Measurements from ENCODE around the gene ERN2. TPM values are rescaled to one million over a fixed set of nuclear protein-coding genes. Genes with fewer than 3 reads are reported as not detected.

ERN2 gene
- polyA plus RNA-seq, 1 of the 3 experiments (the other 2 are of a cell fraction): 0.03 TPM

DNA sequence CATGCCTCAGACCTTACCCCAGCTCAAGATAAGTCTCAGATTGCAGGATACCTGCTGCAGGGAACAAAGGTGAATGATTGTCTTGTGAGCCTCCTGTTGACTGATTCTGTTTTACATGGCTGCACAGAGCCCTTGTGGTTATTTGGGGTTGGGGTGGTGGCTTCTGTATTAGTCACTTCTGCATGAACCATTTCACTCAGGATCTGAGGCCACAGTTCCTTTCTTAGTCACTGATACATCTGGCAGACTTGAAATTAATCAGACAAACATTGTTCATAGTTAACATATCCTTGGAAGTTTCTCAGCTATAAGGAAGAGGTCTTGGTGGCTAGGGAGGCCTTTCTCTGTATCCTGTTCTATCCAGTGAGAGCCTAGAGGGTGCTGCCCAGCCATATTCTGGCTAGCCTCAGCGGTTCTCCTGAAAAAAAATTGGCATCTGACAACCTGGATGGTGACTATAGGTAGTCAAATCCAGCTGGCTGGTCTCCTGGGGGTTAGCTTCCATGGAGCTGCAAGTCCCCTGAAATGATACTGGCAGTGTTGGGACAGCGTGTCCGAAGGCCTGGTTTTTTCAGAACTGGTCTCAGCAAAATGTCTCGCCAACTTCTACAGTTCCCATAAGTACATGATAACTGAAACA lies 42.8 kb downstream of the ERN2 start:
- H3K79me2 ChIP-seq (ENCODE audit: insufficient read depth): peaks cover 3% of the 10 kb centered on the region; the same call in 1 of the 2 replicates
- H3K4me1 ChIP-seq (ENCODE audit: control insufficient read depth in 1 of 2, insufficient read depth in 2 of 2, low read depth in 1 of 2, low read length in 1 of 2): peaks cover 0 to 12% of the 10 kb centered on the region in 2 experiments; a peak in 1 of 4 replicates
- H3K4me2 ChIP-seq: no peak overlapping the region; the same call in 1 of the 2 replicates
- no peak overlapping the region for H2AFZ ChIP-seq (ENCODE audit: low read depth)
- no peak for DNase-seq
- WGBS (ENCODE audit: low lambda C conversion rate): 100% methylated on average over 3 of the region's 4 CpGs
- ChIA-PET POLR2A (interaction anchor here (0.5 kb wide), 1 partner anchor 211 kb away, joined by 4 read pairs; no protein-coding TSS in a partner anchor), CTCF (interaction anchor here (3.1 kb wide), 1 partner anchor 8 kb away, joined by 19 read pairs; the partner anchor contains the start of gene PLK1)
- H3K9ac ChIP-seq: no peak overlapping the region
- H3K27me3 ChIP-seq (ENCODE audit: insufficient read depth): no peaks in the 10 kb centered on the region
- H3K36me3 ChIP-seq (replicated peaks in 1 of 2; ENCODE audit: control insufficient read depth in 1 of 2, insufficient read depth in 2 of 2, low read length in 1 of 2): peaks cover 51 to 75% of the 10 kb centered on the region in 2 experiments
- H3F3A ChIP-seq (replicated peaks; ENCODE audit: insufficient read depth): peaks cover 16% of the 10 kb centered on the region
- no peak overlapping the region for H3K4me3 ChIP-seq (ENCODE audit: low read depth in 2 of 2, low read length in 1 of 2)
- H3K9me2 ChIP-seq: no peaks in the 10 kb centered on the region
- peaks cover 3% of the 10 kb centered on the region for H4K20me1 ChIP-seq (ENCODE audit: insufficient read depth)
- no peaks in the 10 kb centered on the region for H3K9me3 ChIP-seq
- TF ChIP-seq JUND (IDR thresholded peaks at IDR 0.05) (0 out of 2 replicates have a peak, but pooled peaks have one; percentile 15), RXRA (IDR thresholded peaks at IDR 0.05; ENCODE audit: borderline replicate concordance, low read depth) (no peak), FOSL2 (IDR thresholded peaks at IDR 0.05; ENCODE audit: borderline replicate concordance, low read depth) (peak; percentile 63; the same call in 1 of the 2 replicates), NFIC (IDR thresholded peaks at IDR 0.05; ENCODE audit: borderline replicate concordance) (no peak), TCF12 (IDR thresholded peaks at IDR 0.05) (peak; percentile 49)
- TF ChIP-seq, protein P1, sequence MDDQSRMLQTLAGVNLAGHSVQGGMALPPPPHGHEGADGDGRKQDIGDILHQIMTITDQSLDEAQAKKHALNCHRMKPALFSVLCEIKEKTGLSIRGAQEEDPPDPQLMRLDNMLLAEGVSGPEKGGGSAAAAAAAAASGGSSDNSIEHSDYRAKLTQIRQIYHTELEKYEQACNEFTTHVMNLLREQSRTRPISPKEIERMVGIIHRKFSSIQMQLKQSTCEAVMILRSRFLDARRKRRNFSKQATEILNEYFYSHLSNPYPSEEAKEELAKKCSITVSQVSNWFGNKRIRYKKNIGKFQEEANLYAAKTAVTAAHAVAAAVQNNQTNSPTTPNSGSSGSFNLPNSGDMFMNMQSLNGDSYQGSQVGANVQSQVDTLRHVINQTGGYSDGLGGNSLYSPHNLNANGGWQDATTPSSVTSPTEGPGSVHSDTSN (IDR thresholded peaks at IDR 0.05): 0 out of 2 replicates have a peak, but pooled peaks have one; percentile 18
- peak overlapping the region in 1 of 2 experiments; percentile 61; a peak in 2 of 4 replicates for H3K27ac ChIP-seq (ENCODE audit: low read depth in 2 of 2, low read length in 1 of 2)

DNA sequence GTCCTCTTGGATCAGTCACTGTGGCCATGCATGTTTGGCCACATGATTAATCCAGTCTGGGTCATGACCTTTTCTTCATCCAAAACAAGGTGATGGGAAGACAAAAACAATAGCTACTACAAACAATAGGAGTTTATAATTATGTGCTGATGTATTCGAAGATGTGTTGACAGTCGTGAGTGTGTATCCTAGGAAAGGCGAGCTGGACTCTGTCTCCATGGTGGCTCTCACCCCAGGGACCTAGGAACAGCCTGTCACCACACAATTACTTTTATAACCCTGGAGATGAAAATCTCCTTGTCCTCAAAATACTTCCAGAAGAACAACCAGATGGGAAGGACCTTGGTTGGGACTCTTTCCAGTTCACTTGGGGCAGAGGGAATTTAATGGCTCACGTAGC lies 44.1 kb downstream of the ERN2 start:
- no peak for TF ChIP-seq MXI1 (IDR thresholded peaks at IDR 0.05; ENCODE audit: low read depth, low read length)
- TF ChIP-seq, protein P1 (IDR thresholded peaks at IDR 0.05): no peak
- no peak for TF ChIP-seq USF2 (IDR thresholded peaks at IDR 0.05; ENCODE audit: borderline replicate concordance, low read depth, low read length)
- TF ChIP-seq EP300 (IDR thresholded peaks at IDR 0.05; ENCODE audit: borderline replicate concordance in 1 of 2, low read depth in 1 of 2, low read length in 1 of 2): no peak
- TF ChIP-seq NFIC (IDR thresholded peaks at IDR 0.05; ENCODE audit: borderline replicate concordance): no peak
- TF ChIP-seq, protein P2, sequence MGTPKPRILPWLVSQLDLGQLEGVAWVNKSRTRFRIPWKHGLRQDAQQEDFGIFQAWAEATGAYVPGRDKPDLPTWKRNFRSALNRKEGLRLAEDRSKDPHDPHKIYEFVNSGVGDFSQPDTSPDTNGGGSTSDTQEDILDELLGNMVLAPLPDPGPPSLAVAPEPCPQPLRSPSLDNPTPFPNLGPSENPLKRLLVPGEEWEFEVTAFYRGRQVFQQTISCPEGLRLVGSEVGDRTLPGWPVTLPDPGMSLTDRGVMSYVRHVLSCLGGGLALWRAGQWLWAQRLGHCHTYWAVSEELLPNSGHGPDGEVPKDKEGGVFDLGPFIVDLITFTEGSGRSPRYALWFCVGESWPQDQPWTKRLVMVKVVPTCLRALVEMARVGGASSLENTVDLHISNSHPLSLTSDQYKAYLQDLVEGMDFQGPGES (IDR thresholded peaks at IDR 0.05; ENCODE audit: low read depth, low read length): no peak
- H3K27ac ChIP-seq (ENCODE audit: low read depth in 2 of 2, low read length in 1 of 2): no peak overlapping the region
- H3K9me2 ChIP-seq: no peaks in the 10 kb centered on the region
- H3K9ac ChIP-seq: no peak overlapping the region
- DNase-seq: no peak
- H3K79me2 ChIP-seq (ENCODE audit: insufficient read depth): peaks cover 3% of the 10 kb centered on the region; the same call in 1 of the 2 replicates
- POLR2A ChIA-PET: no interaction called here
- no peak overlapping the region for H3K4me2 ChIP-seq
- H2AFZ ChIP-seq (ENCODE audit: low read depth): no peak overlapping the region
- no peaks in the 10 kb centered on the region for H3K9me3 ChIP-seq
- peaks cover 54 to 83% of the 10 kb centered on the region in 2 experiments for H3K36me3 ChIP-seq (replicated peaks in 1 of 2; ENCODE audit: control insufficient read depth in 1 of 2, insufficient read depth in 2 of 2, low read length in 1 of 2)
- peaks cover 3% of the 10 kb centered on the region for H4K20me1 ChIP-seq (ENCODE audit: insufficient read depth)
- H3K4me3 ChIP-seq (ENCODE audit: low read depth in 2 of 2, low read length in 1 of 2): no peak overlapping the region
- H3K4me1 ChIP-seq (ENCODE audit: control insufficient read depth in 1 of 2, insufficient read depth in 2 of 2, low read depth in 1 of 2, low read length in 1 of 2): peaks cover 0 to 12% of the 10 kb centered on the region in 2 experiments; a peak in 1 of 4 replicates
- H3F3A ChIP-seq (replicated peaks; ENCODE audit: insufficient read depth): peaks cover 16% of the 10 kb centered on the region
- 88% methylated on average over 4 of the region's 4 CpGs for WGBS (ENCODE audit: low lambda C conversion rate)
- H3K27me3 ChIP-seq (ENCODE audit: insufficient read depth): no peaks in the 10 kb centered on the region
- CTCF ChIA-PET: interaction anchor here (1.5 to 3.1 kb wide), 2 partner anchors 10 to 72 kb away, joined by 5 to 19 read pairs; partner anchors contain the start of genes NDUFAB1 and PLK1
